Posterior cingulate gyrus (tissue), 11 donors: ENCODE data around the gene TAS2R39.
A peak's percentile ranks its signal among the peaks of the same experiment; 100 is the strongest.
"Not testable (repeated sequence)": the region's sequence is repeated elsewhere in the genome, so short reads cannot be mapped to it uniquely, and the experiment has no call there.

Source experiments
- DNase-seq, 10 donors: peaks; one replicate each; pipeline versions ENCODE4 v3.0.0 to v3.0.0-alpha.2; 2020 to 2021; ENCODE audit warnings: mixed read lengths in 3 of 10
- intact Hi-C: fragments of 100-400 bp; cut with DNase I; formaldehyde crosslinking; loops from one replicate; pipeline ENCODE4 v1.15.1; 2023

Gene TAS2R39

DNA sequence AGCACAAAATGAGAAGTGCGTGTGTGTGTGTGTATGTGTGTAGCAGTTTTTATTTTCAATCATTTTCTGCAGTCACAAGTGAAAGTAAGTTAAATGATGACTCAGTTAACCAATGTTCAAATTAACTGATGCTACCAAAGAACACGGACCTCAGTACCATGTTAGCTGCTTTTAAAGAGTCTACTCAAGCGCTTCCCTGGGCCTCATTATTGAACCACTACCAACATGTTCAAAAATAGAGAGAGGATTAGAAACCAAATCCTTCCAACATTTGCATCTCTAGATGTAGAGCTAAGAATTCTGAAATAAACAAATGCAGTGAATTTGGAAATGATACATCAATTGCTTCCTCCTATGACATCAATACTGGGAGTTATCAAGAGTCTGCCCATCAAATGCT, at the start of gene TAS2R39:
Gene TAS2R39, plus strand, starts transcription at position 396 of the 400 bp plus-strand sequence. Its CDS starts 0 bp downstream, at position 396.
- intact Hi-C loops = no loop called here
- no peak for DNase-seq

- intact Hi-C loops = no loop called here
- DNase-seq = no peak
Observed at GRCh38 chr7:143147070-143147469, 36.1 kb upstream of the TAS2R39 start.

GRCh38 chr7:143148050-143148449, 35.2 kb upstream of the TAS2R39 start:
- no peak for DNase-seq
- intact Hi-C loops = no loop called here

DNA sequence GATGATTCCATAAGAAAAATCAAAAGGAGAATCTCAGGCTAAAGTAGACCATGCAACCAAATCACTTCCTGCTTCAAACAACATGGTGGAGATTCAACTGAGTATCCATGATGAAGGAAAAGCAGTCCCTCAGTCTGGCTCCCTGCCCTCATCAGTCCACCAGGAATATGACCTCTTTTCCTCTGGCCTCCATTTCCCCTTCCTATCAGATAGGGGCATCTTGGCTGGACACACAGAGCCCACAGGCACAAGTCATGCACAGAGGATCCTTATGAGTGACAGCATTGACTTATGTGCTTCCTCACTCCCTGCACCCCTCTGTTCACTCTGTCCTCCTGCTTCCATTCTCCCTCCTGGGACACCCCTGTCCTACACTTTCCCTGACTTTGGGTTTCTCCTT, 34.6 kb upstream of the TAS2R39 start:
- DNase-seq = no peak
- intact Hi-C loops = no loop called here

DNA sequence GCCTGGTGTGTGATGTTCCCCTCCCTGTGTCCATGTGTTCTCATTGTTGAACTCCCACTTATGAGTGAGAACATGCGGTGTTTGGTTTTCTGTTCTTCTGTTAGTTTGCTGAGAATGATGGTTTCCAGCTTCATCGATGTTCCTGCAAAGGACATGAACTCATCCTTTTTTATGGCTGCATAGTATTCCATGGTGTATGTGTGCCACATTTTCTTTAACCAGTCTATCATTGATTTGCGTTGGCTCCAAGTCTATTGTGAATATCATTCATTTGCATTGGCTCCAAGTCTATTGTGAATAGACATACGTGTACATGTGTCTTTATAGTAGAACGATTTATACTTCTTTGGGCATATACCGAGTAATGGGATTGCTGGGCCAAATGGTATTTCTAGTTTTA, 32.5 kb upstream of the TAS2R39 start:
- DNase-seq, intact Hi-C loops: not testable (repeated sequence)

DNA sequence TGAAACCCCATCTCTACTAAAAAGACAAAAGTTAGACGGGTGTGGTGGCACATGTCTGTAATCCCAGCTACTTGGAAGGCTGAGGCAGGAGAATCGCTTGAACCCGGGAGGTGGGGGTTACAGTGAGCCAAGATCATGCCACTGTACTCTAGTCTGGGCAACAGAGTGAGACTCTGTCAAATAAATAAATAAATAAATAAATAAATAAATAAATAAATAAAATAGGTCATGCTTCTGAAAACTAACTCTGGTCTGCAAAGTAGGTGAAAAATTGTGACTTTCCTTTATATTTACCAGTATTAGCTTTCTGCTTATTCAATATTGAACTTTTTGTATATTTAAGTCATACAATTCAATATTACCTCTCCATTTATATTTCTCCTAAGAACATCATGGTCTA, 24.6 kb upstream of the TAS2R39 start:
- DNase-seq, intact Hi-C loops: not testable (repeated sequence)

GRCh38 chr7:143171697-143172096, 11.5 kb upstream of the TAS2R39 start:
- intact Hi-C loops = no loop called here
- no peak for DNase-seq

GRCh38 chr7:143172354-143172753, 10.9 kb upstream of the TAS2R39 start:
- no peak for DNase-seq
- intact Hi-C loops = no loop called here

DNA sequence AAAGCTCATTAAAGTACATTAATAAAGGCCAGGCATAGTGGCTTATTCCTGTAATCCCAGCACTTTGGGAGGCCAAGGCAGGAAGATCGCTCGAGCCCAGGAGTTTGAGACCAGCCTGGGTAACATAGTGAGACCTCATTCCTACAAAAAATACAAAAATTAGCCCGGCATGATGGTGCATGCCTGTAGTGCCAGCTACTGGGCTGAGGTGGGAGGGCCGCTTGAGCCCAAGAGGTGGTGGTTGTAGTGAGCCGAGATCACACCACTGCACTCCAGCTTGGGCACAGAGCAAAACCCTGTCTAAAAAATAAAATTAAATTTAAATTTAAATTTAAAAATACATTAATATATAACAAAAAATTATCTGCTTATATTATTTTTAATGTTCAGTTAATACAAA, 7.1 kb upstream of the TAS2R39 start:
- intact Hi-C loops = no loop called here
- DNase-seq = no peak

DNA sequence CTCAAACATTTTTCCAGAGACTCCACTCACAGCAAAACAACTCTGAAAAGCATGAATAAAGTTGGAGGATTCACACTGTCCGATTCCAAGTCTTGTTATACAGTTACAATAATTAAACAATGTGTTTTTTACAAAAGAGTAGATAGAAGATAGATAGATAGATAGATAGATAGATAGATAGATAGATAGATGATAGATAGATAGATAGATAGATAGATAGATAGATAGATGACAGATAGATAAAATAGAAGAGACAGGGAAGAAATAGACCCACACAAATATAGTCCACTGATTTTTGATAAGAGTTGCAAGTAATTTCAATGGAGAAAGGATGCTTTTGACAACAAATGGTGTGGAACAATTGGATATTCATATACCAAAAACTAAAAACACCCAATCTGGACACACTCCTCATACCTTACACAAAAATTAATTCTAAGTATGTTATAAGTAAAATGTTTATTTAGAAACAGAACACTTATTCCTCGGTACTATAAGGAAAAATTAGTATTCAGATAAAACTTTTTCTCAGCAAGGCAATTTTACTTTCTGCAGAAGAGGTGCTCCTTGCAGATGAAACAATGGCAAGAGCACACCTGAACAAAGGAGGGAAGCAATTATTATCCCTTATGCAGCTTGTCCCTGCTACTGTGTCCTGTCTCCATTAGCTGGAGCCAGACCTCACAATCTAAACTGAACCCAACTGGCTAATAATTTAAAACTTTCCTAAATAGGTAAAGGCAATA, 5.7 kb upstream of the TAS2R39 start:
- no peak for DNase-seq
- intact Hi-C loops = no loop called here

DNA sequence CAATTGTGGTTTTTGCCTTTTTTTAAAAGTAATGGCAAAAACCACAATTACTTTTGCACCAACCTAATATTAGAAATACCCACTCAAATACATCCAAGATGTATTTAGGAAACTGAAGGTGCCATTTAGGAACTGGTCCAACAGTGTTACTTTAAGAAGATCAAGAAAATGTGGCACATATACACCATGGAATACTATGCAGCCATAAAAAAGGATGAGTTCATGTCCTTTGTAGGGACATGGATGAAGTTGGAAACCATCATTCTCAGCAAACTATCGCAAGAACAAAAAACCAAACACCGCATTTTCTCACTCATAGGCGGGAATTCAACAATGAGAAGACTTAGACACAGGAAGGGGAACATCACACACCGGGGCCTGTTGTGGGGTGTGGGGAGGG, 2.4 kb upstream of the TAS2R39 start:
- intact Hi-C loops, DNase-seq: not testable (repeated sequence)

GRCh38 chr7:143181349-143181748, 1.9 kb upstream of the TAS2R39 start:
- no peak for DNase-seq
- intact Hi-C loops = no loop called here

DNA sequence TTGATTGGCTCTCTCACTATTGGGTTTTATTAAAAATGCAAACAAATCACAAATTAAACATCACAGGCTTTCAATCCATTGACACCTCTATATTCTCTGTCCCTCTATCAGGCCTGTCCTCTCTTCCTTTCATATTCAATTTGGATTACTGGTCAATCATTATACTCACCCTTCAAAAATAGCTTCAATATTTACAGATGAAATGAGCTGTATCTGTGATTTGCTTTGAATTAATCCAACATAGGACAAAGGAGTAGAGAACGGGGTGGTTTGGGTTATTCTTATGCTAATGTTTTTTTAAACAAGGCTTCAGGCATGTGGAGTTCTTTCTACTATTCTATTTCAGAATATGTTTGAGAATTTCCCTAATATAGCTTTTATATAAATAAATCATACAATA, 2.3 kb downstream of the TAS2R39 start:
- intact Hi-C loops = no loop called here

DNA sequence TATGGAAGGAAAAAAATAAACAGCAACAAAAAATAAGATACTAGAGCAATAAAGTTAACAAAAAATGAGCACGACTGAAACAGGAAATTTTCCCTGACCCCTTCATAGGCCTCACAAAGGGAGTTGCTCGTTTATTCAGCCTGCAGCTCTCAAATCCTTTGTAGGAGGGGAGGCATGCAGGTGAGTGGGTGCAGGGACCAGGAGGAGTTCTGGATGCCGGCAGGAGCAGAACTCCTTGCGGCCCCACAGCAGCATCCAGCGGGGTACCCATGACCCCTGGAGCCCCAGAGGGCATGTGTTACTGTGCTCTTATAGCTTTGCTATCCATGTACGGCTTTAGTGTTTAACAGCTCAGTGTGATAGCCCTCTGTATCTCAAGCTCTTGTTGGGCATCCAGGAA, 5.8 kb downstream of the TAS2R39 start:
- no peak for DNase-seq
- intact Hi-C loops = no loop called here

More for the DNA sequence above, 2.3 kb downstream of the TAS2R39 start:
- DNase-seq = no peak

GRCh38 chr7:143193880-143194279, 10.7 kb downstream of the TAS2R39 start:
- intact Hi-C loops = no loop called here
- no peak for DNase-seq

- intact Hi-C loops = no loop called here
- no peak for DNase-seq
Observed at GRCh38 chr7:143199040-143199439, 15.8 kb downstream of the TAS2R39 start.

DNA sequence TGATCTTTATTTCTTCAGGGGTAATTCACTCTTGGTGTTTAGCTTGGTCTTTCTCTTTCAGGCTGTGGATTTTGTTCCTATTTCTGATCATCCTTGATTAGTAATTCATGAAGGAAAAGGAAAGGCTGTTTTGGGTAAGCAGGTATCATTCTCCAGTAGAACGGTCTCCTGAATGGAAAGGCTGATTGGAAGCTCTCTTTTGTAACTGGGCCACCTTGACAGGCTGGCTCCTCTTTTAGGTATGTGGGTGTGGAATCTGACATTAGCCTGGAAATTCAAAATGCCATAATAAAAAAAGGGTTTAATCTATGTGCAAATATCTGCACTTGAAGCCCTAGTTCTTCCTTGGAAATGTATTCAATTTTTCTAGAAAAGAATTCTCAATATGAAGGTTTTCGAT, 18.9 kb downstream of the TAS2R39 start:
- intact Hi-C loops = no loop called here
- no peak for DNase-seq

DNA sequence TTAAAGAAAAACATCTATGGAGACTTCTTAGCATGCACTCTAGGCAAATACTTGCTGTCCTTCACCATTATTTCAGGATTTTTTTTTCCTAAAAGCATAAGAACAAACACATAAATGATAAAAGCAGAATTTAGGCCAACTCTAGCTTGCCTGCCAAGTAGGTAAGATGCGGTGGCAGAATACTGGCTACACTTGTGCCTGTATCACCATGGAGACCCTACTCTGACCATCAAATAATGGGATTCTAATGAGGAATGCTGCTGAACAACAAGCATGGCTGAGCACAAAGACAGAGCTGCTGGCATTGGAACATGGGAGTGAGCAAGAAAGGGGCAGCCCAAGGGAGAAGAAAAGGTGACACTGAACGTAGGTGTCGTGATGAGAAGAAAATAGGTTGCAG, 20.2 kb downstream of the TAS2R39 start:
- intact Hi-C loops = no loop called here
- no peak for DNase-seq

DNA sequence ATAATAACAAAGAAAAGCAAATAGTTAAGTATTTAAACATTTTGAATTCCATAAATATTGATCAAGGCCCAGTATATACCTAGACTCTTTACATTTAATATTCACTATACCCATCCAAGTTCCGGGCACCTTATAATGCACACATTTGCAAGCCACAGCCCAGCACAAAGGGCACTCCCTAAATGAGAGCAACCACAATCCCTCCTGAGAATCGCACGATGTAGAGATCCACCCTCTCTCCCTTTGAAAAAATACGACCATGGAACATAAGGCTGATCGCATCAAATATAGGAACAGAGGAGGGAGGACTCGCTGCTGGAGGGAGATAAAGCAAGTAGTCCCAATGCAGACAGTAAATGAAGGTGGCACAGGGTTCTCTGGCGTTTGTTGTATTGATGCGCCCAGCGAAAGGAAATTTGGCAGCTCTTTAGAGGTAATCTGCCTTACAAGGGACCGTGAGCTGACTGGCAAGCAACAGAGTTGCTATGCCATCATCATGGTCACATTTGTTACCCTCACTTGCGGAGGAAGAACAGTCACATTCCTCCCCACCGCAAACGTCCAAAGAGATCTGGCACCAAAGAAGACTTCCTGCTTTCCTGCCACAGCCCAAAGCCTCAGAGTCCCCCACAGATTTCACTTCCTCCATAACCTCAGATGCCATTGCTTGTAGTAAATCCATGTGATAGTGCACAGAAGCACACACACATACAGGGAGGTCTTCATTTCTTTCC, 22.5 kb downstream of the TAS2R39 start:
- DNase-seq = peak in 2 of 10 donors; percentile 8 to 27
- intact Hi-C loops = no loop called here

DNA sequence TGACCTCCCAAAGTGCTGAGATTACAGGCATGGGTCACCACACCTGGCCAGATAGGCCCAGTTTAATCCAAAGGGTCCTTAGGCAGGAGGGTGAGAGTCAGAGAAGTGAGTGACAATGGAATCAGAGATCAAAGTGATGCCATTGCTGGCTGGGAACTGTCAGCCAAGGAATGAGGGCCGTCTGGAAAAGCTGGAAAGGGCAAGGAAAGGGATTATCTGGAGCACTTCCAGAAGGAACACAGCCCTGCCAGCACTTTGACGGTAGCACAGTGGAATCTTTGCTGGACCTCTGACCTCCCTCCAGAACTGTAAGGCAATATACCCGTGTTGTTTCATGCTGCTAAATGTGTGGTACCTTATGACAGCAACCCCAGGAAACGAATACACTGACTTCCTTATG, 27.3 kb downstream of the TAS2R39 start:
- no peak for DNase-seq
- intact Hi-C loops = no loop called here

DNA sequence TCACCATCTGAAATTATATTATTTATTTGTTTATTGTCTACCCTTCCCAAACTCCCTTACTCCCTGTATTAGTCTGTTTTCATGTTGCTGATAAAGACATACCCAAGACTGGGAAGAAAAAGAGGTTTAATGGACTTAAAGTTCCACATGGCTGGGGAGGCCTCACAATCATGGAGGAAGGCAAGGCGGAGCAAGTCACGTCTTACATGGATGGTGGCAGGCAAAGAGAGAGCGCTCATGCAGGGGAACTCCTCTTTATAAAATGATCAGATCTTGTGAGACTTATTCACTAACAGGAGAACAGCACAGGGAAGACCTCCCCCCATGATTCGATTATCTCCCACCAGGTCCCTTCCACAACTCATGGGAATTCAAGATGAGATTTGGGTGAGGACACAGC, 30.3 kb downstream of the TAS2R39 start:
- DNase-seq, intact Hi-C loops: not testable (repeated sequence)
